Measurements from ENCODE around the gene BTNL9.

DNA sequence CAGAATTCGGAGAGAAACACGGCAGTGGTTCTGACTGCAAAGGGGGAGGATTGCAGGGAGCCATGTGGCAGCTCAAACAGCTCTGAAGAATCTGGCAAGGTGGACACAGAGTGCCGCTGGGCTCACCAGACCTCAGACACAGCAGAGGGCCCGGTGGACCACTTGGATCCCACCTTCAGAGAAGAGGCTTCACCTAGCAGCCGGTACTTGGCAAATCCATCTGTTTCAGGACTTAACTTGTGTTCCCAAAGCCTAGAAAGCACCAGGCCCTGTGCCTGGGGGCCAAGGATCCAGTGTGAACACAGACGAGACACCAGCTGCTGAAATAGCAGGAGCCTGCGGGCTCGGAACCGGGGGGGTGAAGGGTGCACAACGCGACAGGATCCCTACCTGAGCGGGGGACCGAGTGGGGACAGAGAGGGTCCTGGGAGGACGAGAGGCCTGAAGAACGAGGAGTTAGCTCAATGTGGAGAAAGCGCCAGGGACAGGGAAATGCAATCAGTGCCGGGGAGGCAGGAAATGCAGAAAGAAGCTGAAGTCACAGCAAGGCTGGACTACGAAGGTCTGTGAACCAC lies 44.6 kb downstream of the BTNL9 start:
- TF ChIP-seq, protein P1, sequence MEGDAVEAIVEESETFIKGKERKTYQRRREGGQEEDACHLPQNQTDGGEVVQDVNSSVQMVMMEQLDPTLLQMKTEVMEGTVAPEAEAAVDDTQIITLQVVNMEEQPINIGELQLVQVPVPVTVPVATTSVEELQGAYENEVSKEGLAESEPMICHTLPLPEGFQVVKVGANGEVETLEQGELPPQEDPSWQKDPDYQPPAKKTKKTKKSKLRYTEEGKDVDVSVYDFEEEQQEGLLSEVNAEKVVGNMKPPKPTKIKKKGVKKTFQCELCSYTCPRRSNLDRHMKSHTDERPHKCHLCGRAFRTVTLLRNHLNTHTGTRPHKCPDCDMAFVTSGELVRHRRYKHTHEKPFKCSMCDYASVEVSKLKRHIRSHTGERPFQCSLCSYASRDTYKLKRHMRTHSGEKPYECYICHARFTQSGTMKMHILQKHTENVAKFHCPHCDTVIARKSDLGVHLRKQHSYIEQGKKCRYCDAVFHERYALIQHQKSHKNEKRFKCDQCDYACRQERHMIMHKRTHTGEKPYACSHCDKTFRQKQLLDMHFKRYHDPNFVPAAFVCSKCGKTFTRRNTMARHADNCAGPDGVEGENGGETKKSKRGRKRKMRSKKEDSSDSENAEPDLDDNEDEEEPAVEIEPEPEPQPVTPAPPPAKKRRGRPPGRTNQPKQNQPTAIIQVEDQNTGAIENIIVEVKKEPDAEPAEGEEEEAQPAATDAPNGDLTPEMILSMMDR (IDR thresholded peaks at IDR 0.05): no peak
- TF ChIP-seq POLR2A (IDR thresholded peaks at IDR 0.05): no peak
